IgD-negative memory B cell (primary cell): ENCODE results near the gene SIN3A. TPM values are rescaled to one million over a fixed set of nuclear protein-coding genes. Genes with fewer than 3 reads are reported as not detected.
A peak's percentile ranks its signal among the peaks of the same experiment; 100 is the strongest.

Source experiments
- H3K27ac Mint-ChIP-seq, 3 donors: one replicate each; pipeline ENCODE4 v1.8.0; 2020 to 2022; ENCODE audit warnings: mild to moderate bottlenecking in 3 of 3, mixed read lengths in 3 of 3, moderate library complexity in 1 of 3
- H3K27me3 Mint-ChIP-seq: one replicate; pipeline ENCODE4 v1.8.0; 2021; ENCODE audit warnings: mixed read lengths
- H3K36me3 Mint-ChIP-seq: one replicate; pipeline ENCODE4 v1.8.0; 2020; ENCODE audit warnings: mild to moderate bottlenecking, mixed read lengths
- H3K4me1 Mint-ChIP-seq, 3 donors: one replicate each; pipeline ENCODE4 v1.8.0; 2020 to 2022; ENCODE audit warnings: mixed read lengths in 3 of 3, mild to moderate bottlenecking in 1 of 3
- H3K4me3 Mint-ChIP-seq, 4 donors: one replicate each; pipeline ENCODE4 v1.8.0; 2020 to 2022; ENCODE audit warnings: mild to moderate bottlenecking in 4 of 4, mixed read lengths in 4 of 4, moderate library complexity in 3 of 4
- H3K9me3 Mint-ChIP-seq, 3 donors: one replicate each; pipeline ENCODE4 v1.8.0; 2020 to 2021; ENCODE audit warnings: mixed read lengths in 3 of 3, mild to moderate bottlenecking in 1 of 3
- polyA plus RNA-seq: library from polyadenylated mRNA; unstranded; fragments of 300-500 nt; fragmentation: Illumina TruSeq; gene quantifications from one replicate; pipeline ENCODE4 v1.2.3, GENCODE V29; 2021

SIN3A gene
- polyA plus RNA-seq, 1 donor from 2014 or later = 15.9 TPM

DNA sequence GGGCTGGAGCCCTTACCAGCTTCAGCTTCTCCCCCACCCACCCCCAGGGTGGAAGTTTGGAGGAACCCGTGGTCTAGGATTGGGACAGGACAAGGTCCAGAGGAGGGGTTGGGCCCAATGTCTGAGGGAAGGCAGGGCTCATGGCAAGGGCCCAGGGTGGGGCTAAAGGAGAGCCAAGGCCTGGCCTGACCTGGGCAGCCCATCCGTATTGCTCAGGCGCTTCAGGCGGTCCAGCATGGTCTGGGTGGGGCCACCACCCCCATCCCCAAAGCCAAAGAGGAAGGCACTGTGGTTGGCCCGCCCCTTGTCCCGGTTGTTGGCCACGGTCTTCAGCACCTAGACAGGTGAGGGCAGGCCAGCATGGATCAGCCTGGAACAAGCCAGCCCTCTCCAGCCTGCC, 90.6 kb downstream of the SIN3A start:
- Mint-ChIP-seq H3K36me3 (peaks cover 4% of the 10 kb centered on the region), H3K27me3 (no peaks in the 10 kb centered on the region)

DNA sequence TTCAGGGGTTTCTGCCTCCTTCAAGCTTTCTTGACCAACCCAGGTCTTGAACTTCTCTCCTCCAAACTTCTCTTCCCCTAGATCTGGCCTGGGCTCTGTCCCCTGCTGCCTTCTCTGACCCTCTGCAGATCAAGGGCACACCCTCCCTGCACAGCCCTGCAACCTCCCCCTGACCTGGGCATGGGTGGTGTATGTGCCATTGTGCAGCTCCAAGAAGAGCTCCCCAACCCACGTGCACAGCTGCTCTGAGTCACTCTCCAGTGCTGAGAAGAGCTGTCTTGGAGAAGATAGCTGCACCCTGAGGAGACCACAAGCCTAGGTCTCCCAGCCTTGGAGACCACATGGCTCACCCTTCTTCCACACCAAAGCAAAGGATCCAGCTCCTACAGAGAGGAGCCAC, 91.1 kb downstream of the SIN3A start:
- Mint-ChIP-seq H3K36me3 (peaks cover 4% of the 10 kb centered on the region), H3K4me3 (peak overlapping the region in 1 of 4 donors; percentile 18), H3K9me3 (no peaks in the 10 kb centered on the region), H3K27ac (no peak overlapping the region), H3K4me1 (peaks cover 0 to 3% (median 0%) of the 10 kb centered on the region in 3 donors), H3K27me3 (no peaks in the 10 kb centered on the region)

More for the DNA sequence above, 90.6 kb downstream of the SIN3A start:
- H3K4me3 Mint-ChIP-seq = peak overlapping the region in 1 of 4 donors; percentile 18
- H3K4me1 Mint-ChIP-seq = peaks cover 0 to 3% (median 0%) of the 10 kb centered on the region in 3 donors
- no peak overlapping the region for H3K27ac Mint-ChIP-seq
- H3K9me3 Mint-ChIP-seq = no peaks in the 10 kb centered on the region

DNA sequence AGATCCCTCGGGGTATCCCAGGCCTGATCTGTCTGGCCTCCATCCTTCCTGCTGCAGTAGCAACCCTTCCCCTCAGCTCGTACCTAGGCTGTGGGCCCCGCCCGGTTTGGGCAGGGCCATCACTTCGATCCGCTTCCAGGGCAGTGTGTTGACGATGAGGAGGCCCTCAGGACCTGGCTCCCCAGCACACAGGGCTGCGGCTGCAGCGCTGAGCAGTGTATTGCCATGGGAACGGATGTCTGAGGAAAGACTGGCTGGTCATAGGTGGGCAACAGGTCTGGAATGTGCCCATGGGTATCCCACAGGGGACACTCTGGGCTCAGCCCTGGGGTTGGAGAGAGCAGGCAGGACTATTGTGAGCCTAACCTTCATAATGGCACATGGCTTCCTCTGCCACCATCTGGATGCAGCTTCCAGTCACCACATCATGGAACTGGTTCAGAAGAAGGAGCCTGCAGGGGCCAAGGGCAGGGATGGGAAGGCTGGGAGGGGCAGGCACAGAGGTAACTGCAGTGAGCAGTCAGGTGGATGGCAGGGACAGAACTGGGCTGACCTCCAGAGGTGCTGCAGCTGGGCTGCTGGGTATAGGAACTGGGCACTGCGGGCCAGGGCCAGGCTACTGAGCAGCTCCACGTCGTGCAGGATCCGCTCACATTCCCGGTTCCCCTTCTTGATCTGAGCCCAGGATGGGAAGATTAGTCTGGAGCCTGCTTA, 91.8 kb downstream of the SIN3A start:
- peaks cover 0 to 5% (median 0%) of the 10 kb centered on the region in 3 donors for H3K4me1 Mint-ChIP-seq
- H3K4me3 Mint-ChIP-seq = no peak overlapping the region
- peaks cover 3% of the 10 kb centered on the region for H3K36me3 Mint-ChIP-seq
- H3K27me3 Mint-ChIP-seq = no peaks in the 10 kb centered on the region
- no peaks in the 10 kb centered on the region for H3K9me3 Mint-ChIP-seq
- H3K27ac Mint-ChIP-seq = peak overlapping the region in 1 of 3 donors; percentile 16

DNA sequence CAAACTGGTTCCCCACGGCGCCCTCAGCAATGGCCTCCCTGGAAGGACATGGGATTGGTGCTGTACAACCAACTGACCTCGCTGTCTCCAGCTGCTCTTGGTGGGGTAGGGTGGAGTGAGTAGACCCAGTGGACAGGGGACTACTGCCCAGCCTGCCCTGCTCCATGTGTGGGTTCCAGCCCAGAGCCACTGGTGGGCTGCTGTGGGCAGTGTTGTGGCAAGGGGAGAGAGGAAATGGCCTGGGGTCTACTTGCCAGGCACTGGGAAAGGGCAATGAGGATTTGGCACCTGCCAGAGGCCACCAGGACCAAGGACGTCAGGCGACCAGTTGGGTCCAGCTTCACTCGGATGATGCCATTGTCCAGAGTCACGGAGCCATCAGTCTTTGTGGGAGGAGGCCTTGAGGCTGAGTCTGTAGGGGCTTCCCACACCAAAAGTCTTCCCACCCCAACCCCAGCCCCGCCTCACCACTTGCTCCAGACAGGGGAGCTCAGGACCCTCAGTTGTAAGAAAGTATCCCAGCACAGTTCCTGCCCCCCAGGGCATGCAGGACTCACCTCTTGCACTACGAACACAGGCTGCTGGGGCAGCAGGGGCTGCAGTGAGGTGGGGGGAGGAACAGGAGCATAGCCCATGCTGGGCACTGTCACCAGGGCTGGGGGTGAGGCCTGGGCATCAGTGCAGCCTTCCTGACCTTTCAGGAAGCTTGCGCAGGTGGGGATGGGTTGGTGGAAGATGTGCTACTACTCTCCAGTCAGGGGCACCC, 92.5 kb downstream of the SIN3A start:
- Mint-ChIP-seq H3K9me3 (no peaks in the 10 kb centered on the region), H3K4me3 (no peak overlapping the region), H3K27ac (peak overlapping the region in 1 of 3 donors; percentile 35), H3K36me3 (peaks cover 3% of the 10 kb centered on the region), H3K4me1 (peaks cover 0 to 4% (median 0%) of the 10 kb centered on the region in 3 donors), H3K27me3 (no peaks in the 10 kb centered on the region)

DNA sequence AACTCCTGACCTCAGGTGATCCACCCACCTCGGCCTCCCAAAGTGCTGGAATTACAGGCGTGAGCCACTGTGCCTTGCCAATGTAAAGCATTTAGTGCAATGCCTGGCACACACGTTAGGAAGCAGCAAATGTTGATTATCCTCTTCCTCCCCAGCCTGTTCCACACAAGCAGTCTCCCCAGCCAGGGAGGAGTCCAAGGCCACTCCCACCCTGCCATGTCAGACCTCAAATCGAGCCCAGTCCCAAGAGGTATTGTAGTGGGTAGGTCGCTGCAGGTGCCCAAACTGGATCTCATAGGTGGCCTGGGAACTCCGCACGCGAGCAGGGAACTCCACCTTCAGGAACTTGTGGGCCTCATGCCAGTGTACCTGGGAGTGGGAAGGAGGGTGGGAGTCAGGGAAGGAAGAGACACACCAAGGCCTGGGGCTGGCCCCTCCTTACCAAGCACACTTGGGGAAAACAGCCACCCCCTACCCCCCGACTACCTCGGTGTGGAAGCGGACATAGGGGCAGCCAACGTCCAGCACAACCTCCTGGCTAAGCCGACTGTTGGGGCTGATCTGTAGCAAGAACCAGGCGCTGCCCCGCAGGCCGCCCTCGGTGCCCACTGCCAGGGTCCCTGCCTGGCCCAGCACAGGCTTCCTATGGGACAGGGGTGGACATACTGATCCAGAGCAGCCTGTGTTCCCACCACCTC, 93.4 kb downstream of the SIN3A start:
- Mint-ChIP-seq H3K9me3 (no peaks in the 10 kb centered on the region), H3K36me3 (peaks cover 3% of the 10 kb centered on the region), H3K4me3 (no peak overlapping the region), H3K4me1 (peaks cover 0 to 3% (median 0%) of the 10 kb centered on the region in 3 donors), H3K27me3 (no peaks in the 10 kb centered on the region), H3K27ac (peak overlapping the region in 2 of 3 donors; percentile 25 to 68)

DNA sequence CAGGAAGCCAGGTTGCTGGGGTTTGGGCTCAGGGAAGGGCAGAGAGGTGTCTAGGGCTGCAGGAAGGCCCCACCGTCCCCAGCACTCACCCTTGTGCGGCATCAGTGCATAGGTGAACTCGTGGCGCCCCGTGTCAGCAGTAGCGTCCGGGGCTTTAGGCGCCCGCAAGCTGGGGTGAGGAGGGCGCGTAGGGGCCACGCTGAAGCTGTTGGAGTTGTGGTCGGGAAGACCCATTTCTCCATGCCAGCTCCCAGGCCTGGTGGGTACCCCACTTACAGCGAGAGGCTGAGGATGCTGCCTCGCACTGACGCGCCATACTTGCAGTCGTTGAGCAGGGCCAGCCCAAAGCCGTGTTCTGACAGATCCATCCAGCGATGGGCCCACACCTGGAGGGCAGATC, 95.0 kb downstream of the SIN3A start:
- Mint-ChIP-seq H3K4me1 (peaks cover 0 to 4% (median 0%) of the 10 kb centered on the region in 3 donors), H3K27me3 (no peaks in the 10 kb centered on the region), H3K27ac (peak overlapping the region; percentile 19 to 46 (median 42)), H3K9me3 (no peaks in the 10 kb centered on the region), H3K36me3 (peaks cover 3% of the 10 kb centered on the region), H3K4me3 (no peak overlapping the region)

DNA sequence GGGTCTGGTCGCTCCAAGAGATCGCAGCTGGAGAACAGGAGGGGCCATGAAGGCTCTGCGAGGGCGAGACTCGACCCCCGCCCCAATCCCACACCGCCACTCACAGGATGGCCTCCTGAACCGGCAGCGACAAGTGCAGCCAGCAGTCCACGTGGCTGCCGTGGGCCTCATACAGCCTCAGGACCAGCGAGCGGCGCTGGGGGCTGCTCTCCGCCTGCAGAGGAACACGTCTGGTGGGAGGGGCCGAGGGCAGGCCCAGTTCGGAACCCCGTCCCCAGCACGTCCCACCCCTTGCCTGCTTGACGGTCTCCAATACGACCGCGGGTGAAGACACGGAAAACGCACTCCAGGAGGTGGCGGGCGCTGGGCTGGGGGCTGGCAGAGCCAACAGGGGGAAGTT, 95.5 kb downstream of the SIN3A start:
- no peaks in the 10 kb centered on the region for H3K9me3 Mint-ChIP-seq
- no peak overlapping the region for H3K4me3 Mint-ChIP-seq
- peak overlapping the region in 1 of 3 donors; percentile 19 for H3K27ac Mint-ChIP-seq
- H3K36me3 Mint-ChIP-seq = peaks cover 3% of the 10 kb centered on the region
- H3K27me3 Mint-ChIP-seq = no peaks in the 10 kb centered on the region
- H3K4me1 Mint-ChIP-seq = peaks cover under 1 to 7% (median under 1%) of the 10 kb centered on the region in 3 donors

DNA sequence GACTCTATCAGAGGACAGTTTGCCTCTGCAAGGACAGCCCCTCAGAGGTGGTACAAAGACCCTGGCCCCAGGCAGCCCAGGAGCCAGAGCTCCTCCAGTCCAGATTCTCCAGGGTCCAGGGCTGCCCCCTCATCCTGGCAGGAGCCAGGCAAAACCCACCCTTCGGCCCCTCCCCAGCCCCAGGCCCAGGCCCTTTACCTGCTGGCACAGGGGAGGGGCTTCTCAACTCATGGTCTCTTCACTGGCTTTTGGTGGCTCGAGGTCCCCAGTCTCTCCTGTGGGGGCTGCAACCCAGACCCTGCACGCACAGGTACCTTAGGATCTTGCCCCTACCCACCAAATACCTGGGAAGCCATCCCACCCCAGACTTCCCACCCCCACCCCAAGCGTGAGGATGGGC, 96.1 kb downstream of the SIN3A start:
- Mint-ChIP-seq H3K4me3 (no peak overlapping the region), H3K9me3 (peaks cover 0 to under 1% (median 0%) of the 10 kb centered on the region in 3 donors), H3K4me1 (peaks cover 3 to 10% (median 4%) of the 10 kb centered on the region in 3 donors), H3K27me3 (no peaks in the 10 kb centered on the region), H3K36me3 (peaks cover 3% of the 10 kb centered on the region), H3K27ac (peak overlapping the region in 1 of 3 donors; percentile 75)

DNA sequence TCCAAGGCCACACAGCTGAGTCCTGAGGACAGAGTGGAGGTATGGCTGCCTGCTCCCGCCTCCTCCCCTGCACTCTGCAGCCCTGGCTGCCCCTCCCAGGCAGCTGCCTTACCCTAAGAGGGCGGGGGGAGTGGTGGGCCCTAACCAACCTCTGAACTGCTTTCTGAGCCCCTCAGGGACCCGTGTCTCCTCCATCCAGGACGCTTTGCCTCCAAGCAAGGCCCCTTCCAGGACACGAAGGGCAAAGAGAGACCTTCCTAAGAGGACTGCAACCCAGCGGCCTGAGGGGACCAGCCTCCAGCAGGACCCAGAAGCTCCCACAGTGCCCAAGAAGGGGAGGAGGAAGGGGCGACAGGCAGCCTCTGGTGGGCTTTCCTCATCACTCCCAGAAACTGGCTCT, 97.0 kb downstream of the SIN3A start:
- no peaks in the 10 kb centered on the region for H3K27me3 Mint-ChIP-seq
- no peak overlapping the region for H3K4me3 Mint-ChIP-seq
- peaks cover 0 to 7% (median 0%) of the 10 kb centered on the region in 3 donors for H3K9me3 Mint-ChIP-seq
- peaks cover 10 to 18% (median 11%) of the 10 kb centered on the region in 3 donors for H3K4me1 Mint-ChIP-seq
- H3K27ac Mint-ChIP-seq = peak overlapping the region in 2 of 3 donors; percentile 65 to 97
- peaks cover 7% of the 10 kb centered on the region for H3K36me3 Mint-ChIP-seq

DNA sequence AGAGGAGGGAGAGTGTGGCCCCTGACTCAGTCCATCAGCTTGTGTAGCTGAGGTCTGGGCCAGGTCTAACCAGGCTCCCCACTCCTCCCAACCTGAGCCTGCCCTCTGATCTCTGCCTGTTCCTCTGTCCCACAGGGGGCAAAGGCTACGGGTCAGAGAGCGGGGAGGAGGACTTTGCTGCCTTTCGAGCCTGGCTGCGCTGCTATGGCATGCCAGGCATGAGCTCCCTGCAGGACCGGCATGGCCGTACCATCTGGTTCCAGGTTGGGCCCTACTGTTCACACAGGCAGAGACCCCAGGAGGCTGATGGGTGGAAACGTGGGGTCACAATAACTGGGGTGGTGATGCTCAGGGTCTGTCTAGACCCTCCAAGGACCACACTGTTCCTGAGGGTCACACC, 97.9 kb downstream of the SIN3A start:
- H3K4me1 Mint-ChIP-seq = peaks cover 10 to 18% (median 11%) of the 10 kb centered on the region in 3 donors
- peak overlapping the region in 1 of 4 donors; percentile 18 for H3K4me3 Mint-ChIP-seq
- peaks cover 7% of the 10 kb centered on the region for H3K36me3 Mint-ChIP-seq

DNA sequence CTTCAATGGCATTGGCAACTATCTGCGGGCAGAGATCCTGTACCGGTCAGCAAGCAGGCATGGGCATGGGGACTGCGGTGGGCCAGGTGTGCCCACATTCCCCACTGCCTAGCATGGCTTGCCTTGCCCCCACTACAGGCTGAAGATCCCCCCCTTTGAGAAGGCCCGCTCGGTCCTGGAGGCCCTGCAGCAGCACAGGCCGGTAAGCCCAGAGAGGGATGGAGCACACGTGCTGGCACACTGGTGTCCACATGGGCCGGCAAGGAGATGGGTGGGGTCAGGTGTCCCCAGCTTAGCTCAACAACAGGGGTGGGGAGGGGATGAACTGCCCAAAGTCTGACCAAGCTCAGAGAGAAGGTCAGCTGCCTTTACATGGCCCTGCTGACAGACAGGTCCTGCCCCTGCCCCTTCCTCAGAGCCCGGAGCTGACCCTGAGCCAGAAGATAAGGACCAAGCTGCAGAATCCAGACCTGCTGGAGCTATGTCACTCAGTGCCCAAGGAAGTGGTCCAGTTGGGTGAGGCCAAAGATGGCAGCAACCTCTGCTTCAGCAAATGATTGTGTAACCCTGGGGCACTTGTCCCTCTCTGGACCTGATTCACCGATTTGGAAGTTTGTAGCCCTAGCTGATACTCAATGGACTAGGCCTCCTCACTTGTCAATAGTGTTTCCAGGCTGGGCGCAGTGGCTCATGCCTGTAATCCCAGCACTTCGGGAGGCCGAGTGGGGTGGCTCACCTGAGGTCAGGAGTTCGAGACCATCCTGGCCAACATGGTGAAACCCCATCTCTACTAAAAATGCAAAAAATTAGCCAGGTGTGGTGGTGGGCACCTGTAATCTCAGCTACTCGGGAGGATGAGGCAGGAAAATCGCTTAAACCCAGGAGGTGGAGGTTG, 99.1 kb downstream of the SIN3A start:
- peaks cover 7% of the 10 kb centered on the region for H3K36me3 Mint-ChIP-seq
- peaks cover 0 to 10% (median 0%) of the 10 kb centered on the region in 3 donors for H3K9me3 Mint-ChIP-seq
- no peaks in the 10 kb centered on the region for H3K27me3 Mint-ChIP-seq
- peaks cover 10 to 18% (median 13%) of the 10 kb centered on the region in 3 donors for H3K4me1 Mint-ChIP-seq
- H3K27ac Mint-ChIP-seq = peak overlapping the region; percentile 80 to 99 (median 97)
- no peak overlapping the region for H3K4me3 Mint-ChIP-seq

More for the DNA sequence above, 97.9 kb downstream of the SIN3A start:
- Mint-ChIP-seq H3K27ac (peak overlapping the region in 2 of 3 donors; percentile 59 to 97), H3K9me3 (peaks cover 0 to 7% (median 0%) of the 10 kb centered on the region in 3 donors), H3K27me3 (no peaks in the 10 kb centered on the region)

DNA sequence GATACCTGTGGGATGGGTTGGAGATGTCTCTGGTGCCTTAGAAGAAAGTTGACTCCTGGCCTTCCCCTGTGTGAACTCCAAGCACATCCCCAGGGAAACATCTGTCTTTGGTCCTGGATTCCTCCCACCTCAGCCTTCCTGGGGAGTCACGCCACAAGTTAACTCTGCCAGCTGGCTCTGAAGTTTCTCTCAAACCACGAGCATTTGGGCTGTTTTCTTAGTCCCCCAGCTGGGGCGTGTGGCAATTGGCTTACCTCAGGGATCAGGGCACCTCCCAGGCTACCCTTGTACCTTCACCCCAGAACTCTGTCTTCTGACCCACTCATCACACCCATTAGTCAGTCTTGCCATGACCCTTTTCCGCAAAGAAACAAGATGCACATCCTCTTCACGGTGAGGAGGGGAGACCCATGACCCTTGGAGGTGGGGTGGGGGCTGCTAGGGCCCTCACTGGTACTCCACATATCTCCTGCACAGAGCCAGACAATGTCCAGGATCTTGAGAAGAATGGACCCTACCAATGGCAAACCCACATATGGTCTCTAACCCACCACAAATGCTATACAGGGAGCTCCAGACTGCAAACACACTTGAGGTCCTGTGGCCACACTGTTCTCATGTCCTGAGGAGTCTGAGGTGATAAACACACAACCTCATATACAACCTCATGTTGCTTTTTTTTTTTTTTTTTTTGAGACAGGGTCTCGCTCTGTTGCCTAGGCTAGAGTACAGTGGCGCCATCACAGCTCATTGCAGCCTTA, 100.7 kb downstream of the SIN3A start:
- Mint-ChIP-seq H3K36me3 (peaks cover 7% of the 10 kb centered on the region), H3K4me1 (peaks cover 17 to 23% (median 22%) of the 10 kb centered on the region in 3 donors), H3K27ac (peak overlapping the region; percentile 97 to 99 (median 97)), H3K4me3 (peak overlapping the region in 2 of 4 donors; percentile 63 to 70), H3K27me3 (no peaks in the 10 kb centered on the region), H3K9me3 (peaks cover 0 to 10% (median 0%) of the 10 kb centered on the region in 3 donors)

DNA sequence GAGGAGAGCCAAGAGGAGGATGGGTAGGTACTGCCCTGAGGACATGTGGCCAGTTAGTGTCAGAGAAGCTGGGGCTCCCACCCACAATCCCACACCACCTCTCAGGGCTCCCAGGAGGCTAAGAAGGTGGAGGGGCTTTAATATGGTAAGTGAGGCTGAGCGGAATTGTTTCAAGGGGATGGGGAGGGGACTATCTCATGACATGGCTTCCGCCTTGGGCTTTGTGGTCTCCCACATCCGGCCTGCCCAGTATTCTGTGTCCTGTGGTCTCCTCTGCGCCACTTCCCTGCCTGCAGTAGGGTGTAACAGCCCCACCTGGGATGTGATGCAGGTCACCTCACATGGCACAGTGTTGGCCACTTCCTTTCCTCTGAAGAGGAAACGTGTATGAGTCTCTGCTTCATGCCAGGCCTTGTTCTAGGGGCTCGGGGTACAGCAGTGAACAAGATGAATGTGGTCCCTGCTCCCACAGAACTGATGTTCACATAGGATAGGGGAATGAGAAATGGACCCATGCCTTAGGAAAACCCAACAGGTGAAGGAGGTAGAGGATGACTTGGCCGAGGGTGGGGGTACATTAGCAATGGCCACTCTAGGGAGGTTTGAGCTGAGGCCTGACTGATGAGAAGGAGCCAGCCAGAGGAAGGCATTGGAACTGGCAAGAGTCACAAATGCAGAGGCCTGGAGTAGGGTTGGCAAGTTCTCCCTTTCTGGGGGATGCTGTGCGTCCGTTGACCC, 101.5 kb downstream of the SIN3A start:
- H3K27me3 Mint-ChIP-seq = no peaks in the 10 kb centered on the region
- H3K27ac Mint-ChIP-seq = peak overlapping the region; percentile 97 to 99 (median 97)
- H3K4me3 Mint-ChIP-seq = peak overlapping the region; percentile 53 to 81 (median 70)
- peaks cover 0 to 10% (median 0%) of the 10 kb centered on the region in 3 donors for H3K9me3 Mint-ChIP-seq
- peaks cover 17 to 25% (median 25%) of the 10 kb centered on the region in 3 donors for H3K4me1 Mint-ChIP-seq
- H3K36me3 Mint-ChIP-seq = peaks cover 6% of the 10 kb centered on the region
